ENCODE data around the gene PARP4.
A peak's percentile ranks its signal among the peaks of the same experiment; 100 is the strongest.
"Not testable (repeated sequence)": the region's sequence is repeated elsewhere in the genome, so short reads cannot be mapped to it uniquely, and the experiment has no call there.

Gene PARP4

GRCh38 chr13:24512197-24512907 is at the start of gene PARP4:
PARP4 (minus strand) TSS chr13:24512778; CDS start chr13:24503776, 9,002 bp downstream.
- peak; percentile 70 for DNase-seq

GRCh38 chr13:24560579-24561187 is 48.1 kb upstream of the PARP4 start:
- not testable (repeated sequence) for DNase-seq

GRCh38 chr13:24559431-24560218 is 47.0 kb upstream of the PARP4 start:
- not testable (repeated sequence) for DNase-seq

GRCh38 chr13:24557081-24557480 is 44.5 kb upstream of the PARP4 start:
- no peak for DNase-seq

- DNase-seq, result not testable (repeated sequence)
Observed at GRCh38 chr13:24553892-24554291, 41.3 kb upstream of the PARP4 start.

GRCh38 chr13:24541476-24542352 is 29.1 kb upstream of the PARP4 start:
- not testable (repeated sequence) for DNase-seq

- DNase-seq, result no peak
Observed at GRCh38 chr13:24541127-24541475, 28.5 kb upstream of the PARP4 start.

- no peak for DNase-seq
Observed at GRCh38 chr13:24540236-24541126, 27.9 kb upstream of the PARP4 start.

- no peak for DNase-seq
Observed at GRCh38 chr13:24539500-24540165, 27.1 kb upstream of the PARP4 start.

- DNase-seq, result no peak
Observed at GRCh38 chr13:24529478-24529877, 16.9 kb upstream of the PARP4 start.

GRCh38 chr13:24528816-24529398 is 16.3 kb upstream of the PARP4 start:
- no peak for DNase-seq

- DNase-seq, result no peak
Observed at GRCh38 chr13:24527266-24527775, 14.7 kb upstream of the PARP4 start.

GRCh38 chr13:24520733-24521132 is 8.2 kb upstream of the PARP4 start:
- DNase-seq, result no peak

- DNase-seq, result no peak
Observed at GRCh38 chr13:24516919-24517318, 4.3 kb upstream of the PARP4 start.

- no peak for DNase-seq
Observed at GRCh38 chr13:24512908-24513213, 283 bp upstream of the PARP4 start.

- DNase-seq, result no peak
Observed at GRCh38 chr13:24511816-24512196, 772 bp downstream of the PARP4 start.

GRCh38 chr13:24511019-24511815 is 1.4 kb downstream of the PARP4 start:
- DNase-seq, result peak; percentile 38

GRCh38 chr13:24506698-24507335 is 5.8 kb downstream of the PARP4 start:
- no peak for DNase-seq

GRCh38 chr13:24506283-24506682 is 6.3 kb downstream of the PARP4 start:
- DNase-seq, result not testable (repeated sequence)

Measured in CD4-positive, alpha-beta T cell treated with Interferon gamma for 1 hour (primary cell).